NB4 (cell line): ENCODE measurements around the gene SLC39A3.

Source experiments
- CTCF ChIP-seq: IDR thresholded peaks from one replicate; pipeline ENCODE4 v1.5.1; 2012; ENCODE audit warnings: low read depth, low read length
- MAX ChIP-seq: IDR thresholded peaks from 2 replicates; pipeline ENCODE4 v1.6.1; 2011; ENCODE audit warnings: low read depth, low read length
- MYC ChIP-seq: IDR thresholded peaks from 2 replicates; pipeline ENCODE4 v1.6.1; 2011; ENCODE audit warnings: low read depth, low read length
- POLR2A ChIP-seq: IDR thresholded peaks from 2 replicates; pipeline ENCODE4 v1.6.1; 2011; ENCODE audit warnings: mild to moderate bottlenecking; ENCODE audit not compliant: insufficient read length; ENCODE audit errors: extremely low read depth

- TF ChIP-seq MAX = no peak
- TF ChIP-seq CTCF = no peak
- no peak for TF ChIP-seq POLR2A
- TF ChIP-seq MYC = no peak
These were observed 23.9 kb upstream of the SLC39A3 start for GRCh38 chr19:2763687-2764086.
